IMR-90 (cell line): ENCODE measurements around the gene NRXN2.

Experiments
- CHD1 ChIP-seq: IDR thresholded peaks from 2 replicates; pipeline ENCODE4 v1.6.1; 2012; ENCODE audit warnings: low read depth, low read length, improper control_type of control experiment
- CTCF ChIP-seq: conservative IDR thresholded peaks from 2 replicates; pipeline ENCODE4 v1.5.1; 2012; ENCODE audit warnings: mild to moderate bottlenecking, low read depth, low read length, improper control_type of control experiment
- MXI1 ChIP-seq: IDR thresholded peaks from 2 replicates; pipeline ENCODE4 v1.6.1; 2012; ENCODE audit warnings: low read depth, mild to moderate bottlenecking, low read length, moderate library complexity, borderline replicate concordance
- POLR2A ChIP-seq: IDR thresholded peaks from 2 replicates; pipeline ENCODE4 v1.6.1; 2012; ENCODE audit warnings: mild to moderate bottlenecking, low read depth, low read length
- RCOR1 ChIP-seq: IDR thresholded peaks from 2 replicates; pipeline ENCODE4 v1.6.1; 2012; ENCODE audit warnings: mild to moderate bottlenecking, low read length, improper control_type of control experiment; ENCODE audit not compliant: insufficient replicate concordance
- RFX5 ChIP-seq: IDR thresholded peaks from 2 replicates; pipeline ENCODE4 v1.8.0; 2012; ENCODE audit warnings: low read depth, mild to moderate bottlenecking, low read length, moderate library complexity

GRCh38 chr11:64698427-64698826 lies 24.6 kb downstream of the NRXN2 start:
- TF ChIP-seq CHD1 (no peak), MXI1 (no peak), POLR2A (no peak), CTCF (no peak), RFX5 (no peak), RCOR1 (no peak)
